Measurements from ENCODE around the gene SULT2B1.

GRCh38 chr19:48595171-48595570 is 43.2 kb downstream of the SULT2B1 start:
- TF ChIP-seq, protein P1, sequence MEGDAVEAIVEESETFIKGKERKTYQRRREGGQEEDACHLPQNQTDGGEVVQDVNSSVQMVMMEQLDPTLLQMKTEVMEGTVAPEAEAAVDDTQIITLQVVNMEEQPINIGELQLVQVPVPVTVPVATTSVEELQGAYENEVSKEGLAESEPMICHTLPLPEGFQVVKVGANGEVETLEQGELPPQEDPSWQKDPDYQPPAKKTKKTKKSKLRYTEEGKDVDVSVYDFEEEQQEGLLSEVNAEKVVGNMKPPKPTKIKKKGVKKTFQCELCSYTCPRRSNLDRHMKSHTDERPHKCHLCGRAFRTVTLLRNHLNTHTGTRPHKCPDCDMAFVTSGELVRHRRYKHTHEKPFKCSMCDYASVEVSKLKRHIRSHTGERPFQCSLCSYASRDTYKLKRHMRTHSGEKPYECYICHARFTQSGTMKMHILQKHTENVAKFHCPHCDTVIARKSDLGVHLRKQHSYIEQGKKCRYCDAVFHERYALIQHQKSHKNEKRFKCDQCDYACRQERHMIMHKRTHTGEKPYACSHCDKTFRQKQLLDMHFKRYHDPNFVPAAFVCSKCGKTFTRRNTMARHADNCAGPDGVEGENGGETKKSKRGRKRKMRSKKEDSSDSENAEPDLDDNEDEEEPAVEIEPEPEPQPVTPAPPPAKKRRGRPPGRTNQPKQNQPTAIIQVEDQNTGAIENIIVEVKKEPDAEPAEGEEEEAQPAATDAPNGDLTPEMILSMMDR (conservative IDR thresholded peaks at IDR 0.05; ENCODE audit: low read depth, low read length) = no peak
- TF ChIP-seq USF2 (IDR thresholded peaks at IDR 0.05; ENCODE audit: low read depth, low read length) = no peak
- no peak for TF ChIP-seq RAD21 (IDR thresholded peaks at IDR 0.05; ENCODE audit: low read length)
- no peak for TF ChIP-seq RFX5 (IDR thresholded peaks at IDR 0.05; ENCODE audit: low read depth, low read length)
- no peak for TF ChIP-seq SMC3 (IDR thresholded peaks at IDR 0.05; ENCODE audit: low read depth, low read length)
